HG03460 (cell line): ENCODE data around the gene NIM1K.
"Not testable (repeated sequence)": the region's sequence is repeated elsewhere in the genome, so short reads cannot be mapped to it uniquely, and the experiment has no call there.

ENCODE experiments used
- ATAC-seq: cut with Tn5 transposase; IDR thresholded peaks from one replicate; pipeline ENCODE4 v1.9.1; 2021; ENCODE audit not compliant: unreplicated experiment

NIM1K gene

GRCh38 chr5:43190755-43191603, 1.0 kb upstream of the NIM1K start:
- ATAC-seq, result no peak

DNA sequence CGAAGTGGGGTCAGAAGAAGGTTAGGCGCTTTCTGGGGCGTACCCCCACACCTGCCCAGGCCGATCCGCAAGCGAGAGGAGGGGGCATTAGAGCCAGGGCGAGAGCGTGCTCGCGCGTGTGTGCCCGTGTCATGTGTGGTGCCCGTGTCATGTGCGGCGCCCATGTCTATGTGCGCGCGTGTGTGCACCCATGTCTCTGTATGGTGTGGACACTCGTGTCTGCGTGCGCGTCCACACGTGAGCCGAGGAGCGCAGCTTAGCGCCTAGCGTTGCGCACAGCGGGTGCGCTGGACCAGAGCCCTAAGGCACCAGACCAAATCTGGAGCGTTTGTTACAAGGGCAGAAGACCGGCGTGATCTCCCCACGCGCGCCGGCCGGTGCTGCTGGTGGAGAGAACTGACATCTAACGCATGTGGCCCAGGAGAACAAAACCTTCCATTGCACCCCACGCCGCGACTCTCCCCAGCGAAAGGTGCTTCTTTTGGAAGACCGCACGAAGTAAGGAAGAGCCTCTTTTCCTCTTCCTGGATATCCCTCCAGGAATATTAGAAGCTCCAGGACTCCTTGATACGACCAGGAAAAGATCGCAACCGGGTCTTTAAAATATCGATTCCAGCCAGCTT, 644 bp downstream of the NIM1K start:
- ATAC-seq, result peak; percentile 29

DNA sequence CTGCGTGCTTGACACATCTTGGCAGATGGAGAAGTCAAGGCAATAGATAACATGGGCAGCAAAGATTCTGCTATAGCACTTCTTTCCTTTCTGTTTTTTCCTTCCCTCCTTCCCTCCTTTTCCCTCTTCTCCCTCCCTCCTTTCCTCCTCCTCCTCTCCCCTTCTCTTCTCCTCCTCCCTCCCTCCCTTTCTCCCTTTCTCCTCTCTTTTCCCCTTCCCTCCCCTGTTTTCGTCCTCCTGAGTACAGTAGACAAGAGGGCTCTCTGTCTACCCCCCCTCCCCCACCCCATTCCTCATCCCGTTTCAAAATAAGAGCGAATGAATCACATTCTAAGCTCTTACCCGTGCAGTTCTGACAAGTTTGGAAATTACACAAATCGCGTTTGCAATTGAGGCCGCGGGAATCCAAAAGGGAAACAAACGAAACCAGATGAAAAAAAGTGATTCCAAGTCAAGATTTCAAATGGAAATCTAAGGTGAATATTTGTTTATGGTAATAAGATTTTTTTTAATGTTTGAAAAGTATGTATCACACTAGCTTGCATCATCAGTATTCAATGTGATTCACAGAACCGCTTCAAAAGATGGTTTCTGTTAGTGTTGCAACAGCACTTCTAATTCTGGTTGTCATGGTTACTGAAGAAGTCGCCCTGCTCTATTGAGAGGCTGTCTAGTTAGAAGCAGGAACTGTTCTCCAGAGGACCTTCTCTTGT, 1.3 kb downstream of the NIM1K start:
- ATAC-seq, result no peak

- no peak for ATAC-seq
Measured at GRCh38 chr5:43193894-43194265, 1.9 kb downstream of the NIM1K start.

DNA sequence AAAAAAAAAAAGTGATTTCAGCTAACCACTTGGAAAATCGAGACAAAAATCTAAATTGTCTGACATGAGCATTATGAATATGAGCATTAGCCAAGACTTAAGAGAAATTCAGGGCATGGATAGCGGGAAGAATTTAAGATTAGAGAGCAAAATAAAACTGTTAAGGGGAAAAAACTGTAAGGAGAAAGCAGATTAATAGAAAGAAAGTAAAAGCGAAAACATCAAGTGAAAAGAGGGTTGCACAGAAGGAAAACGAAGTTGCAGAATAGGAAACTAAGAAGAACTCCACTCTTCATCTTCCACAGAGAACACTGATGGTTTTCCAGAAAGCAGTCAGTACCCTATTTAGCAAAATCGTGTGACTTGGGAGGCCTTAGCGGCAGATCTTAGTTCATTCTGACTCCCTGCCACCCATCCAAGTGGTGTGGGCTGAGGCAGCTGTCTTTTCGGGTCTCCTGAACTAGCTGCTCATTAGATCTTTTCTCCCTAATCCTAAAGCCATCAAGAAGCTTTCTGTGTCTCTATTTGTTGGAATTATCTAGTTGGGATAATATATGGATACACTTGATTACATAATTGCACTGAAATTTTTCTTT, 3.7 kb downstream of the NIM1K start:
- no peak for ATAC-seq

- no peak for ATAC-seq
Measured at GRCh38 chr5:43197535-43197934, 5.5 kb downstream of the NIM1K start.

DNA sequence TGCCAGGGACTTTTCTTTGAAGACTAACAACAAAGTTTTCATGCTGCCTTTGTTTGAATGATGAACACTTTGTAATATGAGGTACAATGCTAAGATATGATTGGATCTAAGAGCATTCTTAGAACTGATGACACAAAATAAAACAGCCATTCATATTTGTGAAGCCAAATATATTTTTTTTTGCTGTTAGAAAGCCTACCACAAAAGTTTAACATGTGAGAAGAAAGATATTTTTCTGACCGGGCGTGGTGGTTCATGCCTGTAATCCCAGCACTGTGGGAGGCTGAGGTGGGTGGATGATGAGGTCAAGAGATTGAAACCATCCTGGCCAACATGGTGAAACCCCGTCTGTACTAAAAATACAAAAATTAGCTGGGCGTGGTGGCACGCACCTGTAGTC, 9.4 kb downstream of the NIM1K start:
- ATAC-seq, result not testable (repeated sequence)

- no peak for ATAC-seq
Measured at GRCh38 chr5:43202380-43202779, 10.4 kb downstream of the NIM1K start.

- no peak for ATAC-seq
Measured at GRCh38 chr5:43203373-43203772, 11.3 kb downstream of the NIM1K start.

- ATAC-seq, result no peak
Measured at GRCh38 chr5:43204958-43205357, 12.9 kb downstream of the NIM1K start.

DNA sequence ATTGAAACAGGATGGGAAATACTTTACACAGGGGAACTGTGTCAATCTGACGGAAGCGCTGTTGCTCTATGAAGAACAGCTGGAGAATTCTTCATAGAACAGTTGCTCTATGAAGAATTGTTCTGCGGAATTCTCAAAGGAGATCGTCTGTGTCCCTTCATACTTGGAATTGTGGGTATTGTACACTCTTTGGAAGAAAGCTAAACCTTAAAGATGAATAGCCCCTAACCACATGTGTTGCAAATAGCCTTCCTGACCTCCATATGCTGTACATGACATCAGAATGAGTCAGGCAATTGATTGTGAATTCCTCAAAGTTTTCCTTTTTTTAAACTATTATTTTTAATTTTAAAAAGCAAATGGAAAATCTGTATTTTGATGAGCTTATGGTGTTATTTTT, 15.6 kb downstream of the NIM1K start:
- ATAC-seq, result no peak

GRCh38 chr5:43208658-43209057, 16.6 kb downstream of the NIM1K start:
- ATAC-seq, result no peak

GRCh38 chr5:43209060-43209459, 17.0 kb downstream of the NIM1K start:
- ATAC-seq, result no peak

DNA sequence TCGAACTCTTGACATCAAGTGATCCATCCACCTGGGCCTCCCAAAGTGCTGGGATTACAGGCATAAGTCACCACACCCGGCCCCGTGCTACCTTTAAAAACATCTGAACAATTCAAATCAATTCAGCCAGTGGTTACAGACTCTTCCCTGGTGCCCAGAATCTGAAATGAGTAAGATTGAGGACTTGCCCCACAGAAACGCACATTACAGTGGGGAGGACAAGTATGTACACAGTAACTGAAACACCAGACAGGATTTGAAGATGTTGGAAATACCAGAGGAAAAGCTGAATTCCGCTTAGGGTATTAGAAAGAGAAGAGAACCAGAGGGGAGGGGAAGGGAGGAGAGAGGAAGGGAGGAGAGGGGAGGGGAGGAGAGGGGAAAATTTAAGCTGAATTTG, 17.8 kb downstream of the NIM1K start:
- no peak for ATAC-seq

- ATAC-seq, result no peak
Measured at GRCh38 chr5:43210570-43210969, 18.5 kb downstream of the NIM1K start.

DNA sequence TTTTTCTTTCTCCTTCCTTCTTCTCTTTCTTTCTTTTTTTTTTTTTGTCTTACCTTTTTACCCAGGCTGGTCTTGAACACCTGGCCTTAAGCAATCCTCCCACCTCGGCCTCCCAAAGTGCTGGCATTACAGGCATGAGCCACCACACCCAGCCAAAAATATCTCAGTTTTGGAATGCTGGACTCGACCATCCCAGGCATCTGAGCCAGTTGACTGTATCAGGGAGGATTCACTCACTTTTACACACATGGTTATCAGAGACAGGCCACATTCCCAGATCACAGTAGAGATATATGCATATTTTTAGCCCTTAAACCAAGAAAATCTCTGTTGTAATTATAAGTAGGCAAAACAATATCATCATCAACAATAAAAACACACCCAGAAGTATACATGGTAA, 21.9 kb downstream of the NIM1K start:
- ATAC-seq, result no peak

- no peak for ATAC-seq
Measured at GRCh38 chr5:43215073-43215631, 23.1 kb downstream of the NIM1K start.

GRCh38 chr5:43216941-43217340, 24.9 kb downstream of the NIM1K start:
- no peak for ATAC-seq

GRCh38 chr5:43219120-43219519, 27.1 kb downstream of the NIM1K start:
- no peak for ATAC-seq

- no peak for ATAC-seq
Measured at GRCh38 chr5:43221502-43221901, 29.5 kb downstream of the NIM1K start.

DNA sequence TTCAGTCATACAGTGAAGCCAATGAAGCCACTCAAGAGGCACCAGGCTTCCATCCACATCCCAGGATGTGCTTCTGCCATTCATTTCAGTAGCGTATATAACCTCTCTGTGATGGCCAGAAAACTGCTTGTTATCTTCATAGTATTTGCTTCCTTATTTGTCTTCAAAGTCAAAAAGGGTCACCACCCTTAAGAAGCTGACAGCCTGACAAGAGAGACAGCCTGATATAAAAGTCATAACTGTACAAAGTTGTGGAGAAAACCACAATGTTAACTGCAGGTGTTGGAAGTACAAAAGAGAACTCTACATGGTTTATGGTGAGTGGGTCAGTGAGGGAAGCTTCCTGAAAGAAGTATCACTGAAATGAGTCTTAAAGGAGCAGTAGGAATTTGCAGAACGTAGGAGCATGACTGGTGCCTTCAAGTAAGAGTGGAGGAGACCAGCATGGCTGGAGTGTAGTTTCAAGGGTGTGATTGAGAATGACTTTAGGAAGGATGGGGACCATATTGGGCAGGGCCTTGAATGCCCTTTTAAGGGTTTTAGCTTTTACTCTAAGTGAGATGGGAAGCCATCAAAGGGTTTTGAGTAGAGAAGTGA, 33.7 kb downstream of the NIM1K start:
- no peak for ATAC-seq
